ENCODE results near the gene LAMA4.

DNA sequence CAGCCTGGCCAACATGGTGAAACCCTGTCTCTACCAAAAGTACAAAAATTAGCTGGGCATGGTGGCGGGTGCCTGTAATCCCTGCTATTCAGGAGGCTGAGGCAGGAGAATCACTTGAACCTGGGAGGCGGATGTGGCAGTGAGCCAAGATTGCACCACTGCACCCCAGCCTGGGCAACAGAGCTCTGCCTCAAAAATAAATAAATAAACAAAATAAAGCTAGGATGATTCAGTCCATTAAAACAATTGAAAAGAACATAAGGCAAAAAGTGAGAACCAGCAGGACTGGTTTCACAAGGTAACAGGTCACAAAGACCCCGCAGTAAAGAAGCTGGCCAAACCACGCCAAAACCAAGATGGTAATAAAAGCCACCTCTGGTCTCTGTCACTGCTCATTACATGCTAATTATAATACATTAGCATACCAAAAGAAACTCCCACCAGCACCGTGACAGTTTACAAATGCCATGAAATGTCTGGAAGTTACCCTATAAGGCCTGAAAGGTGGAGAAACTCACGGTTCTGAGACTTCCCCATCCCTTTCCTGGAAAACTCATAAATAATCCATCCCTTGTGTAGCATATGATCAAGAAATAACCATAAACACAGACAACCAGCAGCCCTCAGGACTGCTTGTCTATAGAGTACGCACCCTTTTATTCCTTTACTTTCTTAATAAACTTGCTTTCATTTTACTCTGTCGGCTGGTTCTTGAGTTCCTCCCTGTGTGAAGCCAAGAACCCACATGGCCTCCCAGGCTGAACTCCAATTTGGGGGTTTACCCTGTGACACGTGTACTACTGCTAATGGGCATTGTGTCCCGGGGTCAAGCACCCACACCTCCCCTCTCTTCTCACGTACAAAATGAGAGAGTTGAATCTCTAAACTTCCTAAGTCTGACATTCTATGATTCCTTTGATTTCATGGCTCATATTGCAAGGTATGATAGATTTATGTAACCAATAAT is 10.2 kb downstream of the LAMA4 start:
- TF ChIP-seq FOXK2 (IDR thresholded peaks at IDR 0.05) (no peak), L3MBTL2 (conservative IDR thresholded peaks at IDR 0.05) (no peak), FOXM1 (IDR thresholded peaks at IDR 0.05; ENCODE audit: borderline replicate concordance) (no peak), SP1 (IDR thresholded peaks at IDR 0.05) (no peak), NFRKB (IDR thresholded peaks at IDR 0.05) (no peak), HDGF (IDR thresholded peaks at IDR 0.05; ENCODE audit: borderline replicate concordance) (no peak), BHLHE40 (IDR thresholded peaks at IDR 0.05; ENCODE audit: borderline replicate concordance) (no peak), ELF4 (IDR thresholded peaks at IDR 0.05) (no peak), ARNT (IDR thresholded peaks at IDR 0.05) (no peak), ZNF384 (IDR thresholded peaks at IDR 0.05) (no peak), TARDBP (IDR thresholded peaks at IDR 0.05) (no peak), FOXA1 (IDR thresholded peaks at IDR 0.05) (no peak), CTBP1 (IDR thresholded peaks at IDR 0.05; ENCODE audit: borderline replicate concordance) (no peak)

All from HEK293T (cell line).